Measurements from ENCODE around the gene PTGDR2. TPM values are rescaled to one million over a fixed set of nuclear protein-coding genes. Genes with fewer than 3 reads are reported as not detected.
"Not testable (repeated sequence)": the region's sequence is repeated elsewhere in the genome, so short reads cannot be mapped to it uniquely, and the experiment has no call there.

The PTGDR2 gene
- polyA plus RNA-seq, 3 donors, result 0.22 to 0.81 TPM; not detected in 1

GRCh38 chr11:60830478-60831142 lies 25.1 kb downstream of the PTGDR2 start:
- no peak overlapping the region for H3K27ac ChIP-seq (ENCODE audit: low read depth, low read length)
- 39 to 46% (median 39%) methylated on average over 10 of the region's 10 CpGs for WGBS, 3 donors

- no peak overlapping the region for H3K27ac ChIP-seq (ENCODE audit: low read depth, low read length)
- 72 to 77% (median 74%) methylated on average over 6 of the region's 6 CpGs for WGBS, 3 donors
Observed at GRCh38 chr11:60825790-60826189, 30.0 kb downstream of the PTGDR2 start.

GRCh38 chr11:60825118-60825517 lies 30.6 kb downstream of the PTGDR2 start:
- 77 to 93% (median 84%) methylated on average over 5 of the region's 5 CpGs for WGBS, 3 donors
- H3K27ac ChIP-seq (ENCODE audit: low read depth, low read length), result no peak overlapping the region

GRCh38 chr11:60823745-60824306 lies 31.9 kb downstream of the PTGDR2 start:
- H3K27ac ChIP-seq (ENCODE audit: low read depth, low read length), result not testable (repeated sequence)

GRCh38 chr11:60821827-60822599 lies 33.7 kb downstream of the PTGDR2 start:
- no peak overlapping the region for H3K27ac ChIP-seq (ENCODE audit: low read depth, low read length)
- 54 to 67% (median 62%) methylated on average over 15 of the region's 15 CpGs for WGBS, 3 donors

More at GRCh38 chr11:60823745-60824306, 31.9 kb downstream of the PTGDR2 start:
- WGBS, 3 donors, result 85 to 97% (median 94%) methylated on average over 5 of the region's 5 CpGs

- H3K27ac ChIP-seq (ENCODE audit: low read depth, low read length), result no peak overlapping the region
- WGBS, 3 donors, result 58 to 72% (median 66%) methylated on average over 4 of the region's 4 CpGs
Observed at GRCh38 chr11:60818057-60818456, 37.7 kb downstream of the PTGDR2 start.

- 95 to 98% (median 96%) methylated on average over 2 of the region's 2 CpGs for WGBS, 3 donors
- no peak overlapping the region for H3K27ac ChIP-seq (ENCODE audit: low read depth, low read length)
Observed at GRCh38 chr11:60816590-60817157, 39.1 kb downstream of the PTGDR2 start.

GRCh38 chr11:60814112-60814511 lies 41.6 kb downstream of the PTGDR2 start:
- no peak overlapping the region for H3K27ac ChIP-seq (ENCODE audit: low read depth, low read length)
- WGBS, 3 donors, result 77 to 90% (median 87%) methylated on average over 2 of the region's 2 CpGs

GRCh38 chr11:60813324-60813723 lies 42.4 kb downstream of the PTGDR2 start:
- 93 to 94% (median 94%) methylated on average over 1 of the region's 1 CpG for WGBS, 3 donors
- H3K27ac ChIP-seq (ENCODE audit: low read depth, low read length), result no peak overlapping the region

- WGBS, 3 donors, result 30 to 64% (median 41%) methylated on average over 8 of the region's 8 CpGs
Observed at GRCh38 chr11:60810569-60810968, 45.2 kb downstream of the PTGDR2 start.

GRCh38 chr11:60810151-60810550 lies 45.6 kb downstream of the PTGDR2 start:
- H3K27ac ChIP-seq (ENCODE audit: low read depth, low read length), result no peak overlapping the region
- WGBS, 3 donors, result 80 to 96% (median 93%) methylated on average over 3 to 4 of the region's 4 CpGs

More at GRCh38 chr11:60810569-60810968, 45.2 kb downstream of the PTGDR2 start:
- no peak overlapping the region for H3K27ac ChIP-seq (ENCODE audit: low read depth, low read length)

GRCh38 chr11:60809691-60810090 lies 46.1 kb downstream of the PTGDR2 start:
- WGBS, 3 donors, result 84 to 91% (median 85%) methylated on average over 11 of the region's 11 CpGs
- H3K27ac ChIP-seq (ENCODE audit: low read depth, low read length), result no peak overlapping the region

GRCh38 chr11:60809249-60809648 lies 46.5 kb downstream of the PTGDR2 start:
- 60 to 65% (median 62%) methylated on average over 3 of the region's 3 CpGs for WGBS, 3 donors
- no peak overlapping the region for H3K27ac ChIP-seq (ENCODE audit: low read depth, low read length)

- no peak overlapping the region for H3K27ac ChIP-seq (ENCODE audit: low read depth, low read length)
- WGBS, 3 donors, result 72 to 84% (median 76%) methylated on average over 7 of the region's 7 CpGs
Observed at GRCh38 chr11:60803273-60803936, 52.3 kb downstream of the PTGDR2 start.

- H3K27ac ChIP-seq (ENCODE audit: low read depth, low read length), result no peak overlapping the region
- 82 to 89% (median 86%) methylated on average over 10 of the region's 10 CpGs for WGBS, 3 donors
Observed at GRCh38 chr11:60801194-60801593, 54.6 kb downstream of the PTGDR2 start.
